GM19397 (cell line): ENCODE results near the gene SNED1.

Experiments used
- ATAC-seq: cut with Tn5 transposase; IDR thresholded peaks from one replicate; pipeline ENCODE4 v1.9.1; 2021; ENCODE audit warnings: mild to moderate bottlenecking, moderate library complexity; ENCODE audit not compliant: unreplicated experiment

SNED1 gene

GRCh38 chr2:241003830-241004564 is 5.6 kb downstream of the SNED1 start:
- no peak for ATAC-seq

GRCh38 chr2:241005569-241005968 is 7.2 kb downstream of the SNED1 start:
- no peak for ATAC-seq

GRCh38 chr2:241006412-241006811 is 8.0 kb downstream of the SNED1 start:
- no peak for ATAC-seq

GRCh38 chr2:241007111-241007510 is 8.7 kb downstream of the SNED1 start:
- no peak for ATAC-seq

GRCh38 chr2:241007880-241008710 is 9.7 kb downstream of the SNED1 start:
- no peak for ATAC-seq

- ATAC-seq = no peak
Observed at GRCh38 chr2:241008711-241009121, 10.3 kb downstream of the SNED1 start.

- ATAC-seq = no peak
Observed at GRCh38 chr2:241009191-241009590, 10.8 kb downstream of the SNED1 start.

- ATAC-seq = no peak
Observed at GRCh38 chr2:241009601-241010530, 11.4 kb downstream of the SNED1 start.

GRCh38 chr2:241010531-241011295 is 12.3 kb downstream of the SNED1 start:
- no peak for ATAC-seq

GRCh38 chr2:241011296-241011600 is 12.8 kb downstream of the SNED1 start:
- no peak for ATAC-seq

GRCh38 chr2:241011751-241012510 is 13.5 kb downstream of the SNED1 start:
- ATAC-seq = no peak

GRCh38 chr2:241014224-241014623 is 15.8 kb downstream of the SNED1 start:
- ATAC-seq = no peak

- ATAC-seq = no peak
Observed at GRCh38 chr2:241014764-241015163, 16.3 kb downstream of the SNED1 start.

GRCh38 chr2:241015439-241015838 is 17.0 kb downstream of the SNED1 start:
- ATAC-seq = no peak

GRCh38 chr2:241017228-241017940 is 19.0 kb downstream of the SNED1 start:
- ATAC-seq = no peak

GRCh38 chr2:241018051-241018891 is 19.9 kb downstream of the SNED1 start:
- ATAC-seq = no peak

GRCh38 chr2:241019441-241020139 is 21.2 kb downstream of the SNED1 start:
- ATAC-seq = no peak

- ATAC-seq = no peak
Observed at GRCh38 chr2:241020201-241020600, 21.8 kb downstream of the SNED1 start.
